NB4 (cell line): ENCODE data around the gene SELENOH.

Source experiments
- DNase-seq: peaks from one replicate; pipeline ENCODE4 v3.0.0; 2010; ENCODE audit warnings: low read depth
- H3K4me3 ChIP-seq: one replicate; pipeline ENCODE4 v1.5.1; 2011; ENCODE audit warnings: mild to moderate bottlenecking, low read depth, low read length, moderate library complexity
- CTCF ChIP-seq: IDR thresholded peaks from one replicate; pipeline ENCODE4 v1.5.1; 2012; ENCODE audit warnings: low read depth, low read length
- MAX ChIP-seq: IDR thresholded peaks from 2 replicates; pipeline ENCODE4 v1.6.1; 2011; ENCODE audit warnings: low read depth, low read length
- MYC ChIP-seq: IDR thresholded peaks from 2 replicates; pipeline ENCODE4 v1.6.1; 2011; ENCODE audit warnings: low read depth, low read length
- POLR2A ChIP-seq: IDR thresholded peaks from 2 replicates; pipeline ENCODE4 v1.6.1; 2011; ENCODE audit warnings: mild to moderate bottlenecking; ENCODE audit not compliant: insufficient read length; ENCODE audit errors: extremely low read depth

SELENOH gene

GRCh38 chr11:57764566-57764965 is 23.3 kb downstream of the SELENOH start:
- no peak for DNase-seq
- no peak overlapping the region for H3K4me3 ChIP-seq
- TF ChIP-seq POLR2A (no peak), MYC (no peak), CTCF (no peak), MAX (no peak)

GRCh38 chr11:57764972-57765371 is 23.7 kb downstream of the SELENOH start:
- no peak for DNase-seq
- H3K4me3 ChIP-seq: no peak overlapping the region
- TF ChIP-seq MYC (no peak), POLR2A (no peak), CTCF (no peak), MAX (no peak)

- no peak for DNase-seq
- no peak for TF ChIP-seq CTCF
- no peak for TF ChIP-seq MYC
- no peak for TF ChIP-seq POLR2A
- no peak for TF ChIP-seq MAX
- H3K4me3 ChIP-seq: no peak overlapping the region
These were observed 29.5 kb downstream of the SELENOH start for GRCh38 chr11:57770793-57771192.

- TF ChIP-seq MYC: no peak
- no peak for TF ChIP-seq CTCF
- TF ChIP-seq MAX: no peak
- no peak for TF ChIP-seq POLR2A
- H3K4me3 ChIP-seq: no peak overlapping the region
- no peak for DNase-seq
These were observed 30.1 kb downstream of the SELENOH start for GRCh38 chr11:57771365-57771764.

- no peak for DNase-seq
- no peak overlapping the region for H3K4me3 ChIP-seq
- TF ChIP-seq CTCF: no peak
- TF ChIP-seq MYC: no peak
- no peak for TF ChIP-seq POLR2A
- TF ChIP-seq MAX: no peak
These were observed 31.3 kb downstream of the SELENOH start for GRCh38 chr11:57772562-57772961.

- no peak for TF ChIP-seq POLR2A
- no peak for TF ChIP-seq MAX
- TF ChIP-seq CTCF: no peak
- no peak for TF ChIP-seq MYC
- no peak overlapping the region for H3K4me3 ChIP-seq
- DNase-seq: no peak
These were observed 31.8 kb downstream of the SELENOH start for GRCh38 chr11:57773026-57773598.
